Breast epithelium (tissue), 3 donors: ENCODE data around the gene SEPTIN5.

Source experiments
- CTCF ChIP-seq, 3 donors: fragments of 450-650 bp; IDR thresholded peaks; one replicate each; pipeline ENCODE4 v1.5.1; 2016 to 2017; ENCODE audit warnings: antibody characterized with exemption in 3 of 3, mild to moderate bottlenecking in 3 of 3, moderate library complexity in 3 of 3
- POLR2A ChIP-seq: fragments of 450-650 bp; IDR thresholded peaks from one replicate; pipeline ENCODE4 v1.6.1; 2016; ENCODE audit warnings: antibody characterized with exemption, mild to moderate bottlenecking, moderate library complexity
- POLR2AphosphoS5 ChIP-seq, 3 donors: sonication (generic); formaldehyde crosslinking; IDR thresholded peaks; one replicate each; pipeline ENCODE4 v1.6.1; 2017; ENCODE audit warnings: antibody characterized with exemption in 3 of 3

DNA sequence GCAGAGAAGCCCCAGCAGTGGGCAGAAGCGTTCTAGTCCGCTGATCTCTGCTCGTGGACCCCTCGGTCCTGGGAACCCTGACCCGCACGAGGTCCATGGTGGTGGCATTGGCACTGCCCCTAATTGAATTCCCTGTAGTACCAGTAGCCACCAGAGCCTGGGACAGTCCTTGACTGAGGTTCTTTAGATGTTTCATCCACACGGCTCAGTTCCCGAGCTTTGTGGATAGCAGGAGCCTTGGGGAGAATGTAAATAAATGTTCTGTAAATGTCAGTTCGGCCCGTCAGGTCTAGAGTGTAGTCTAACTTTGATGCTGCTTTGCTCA lies 39.4 kb upstream of the SEPTIN5 start:
- TF ChIP-seq CTCF (IDR thresholded peaks at IDR 0.05) (no peak), POLR2AphosphoS5 (IDR thresholded peaks at IDR 0.05) (no peak), POLR2A (no peak)
